SK-N-SH (cell line): ENCODE results near the gene MAPK11. TPM values are rescaled to one million over a fixed set of nuclear protein-coding genes. Genes with fewer than 3 reads are reported as not detected.

ENCODE experiments used
- CTCF ChIA-PET: fragments of 300-600, 350-600 bp; formaldehyde crosslinking; extraction: SDS; loops from one replicate; lab custom pipeline; 2021; lab: Yijun Ruan, JAX
- POLR2A ChIA-PET: fragments of 350-600 bp; sonication (Branson Sonifier 250); formaldehyde crosslinking; extraction: SDS; loops from one replicate; lab custom pipeline; 2020; ENCODE audit warnings: antibody characterized with exemption, inconsistent platforms; lab: Yijun Ruan, JAX
- DNase-seq: peaks from one replicate; pipeline ENCODE4 v3.0.0; 2012
- H2AFZ ChIP-seq: fragments of 200-600 bp; sonication (generic); 2 replicates; pipeline ENCODE4 v1.8.1; 2016; ENCODE audit warnings: antibody characterized with exemption, mild to moderate bottlenecking, low read depth
- H3F3A ChIP-seq: fragments of 200-600 bp; sonication (generic); replicated peaks from 2 replicates; pipeline ENCODE3; 2016; ENCODE audit warnings: antibody characterized with exemption, mild to moderate bottlenecking; ENCODE audit not compliant: insufficient read depth
- H3K27ac ChIP-seq, 2 experiments: fragments of 200-500 bp in 1 of 2; fragments of 200-600 bp in 1 of 2; sonication (Bioruptor generic) in 1 of 2; sonication (generic), shearing (Covaris generic) in 1 of 2; 2 replicates each; pipeline versions ENCODE4 v1.5.1 to v1.6.1; 2014 to 2016; ENCODE audit warnings: low read depth in 2 of 2, inconsistent platforms in 1 of 2, low read length in 1 of 2, mild to moderate bottlenecking in 1 of 2, mixed read lengths in 1 of 2
- H3K27me3 ChIP-seq: fragments of 200-600 bp; sonication (generic), shearing (Covaris generic); 2 replicates; pipeline ENCODE4 v1.6.1; 2016; ENCODE audit warnings: mixed run types; ENCODE audit not compliant: insufficient read depth
- H3K36me3 ChIP-seq, 2 experiments: fragments of 200-500 bp in 1 of 2; fragments of 200-600 bp in 1 of 2; sonication (Bioruptor generic) in 1 of 2; sonication (generic) in 1 of 2; replicated peaks in 1 of 2; 2 replicates each; pipeline versions ENCODE3 to v1.5.1; 2014 to 2016; ENCODE audit warnings: low read length in 1 of 2, mild to moderate bottlenecking in 1 of 2; ENCODE audit not compliant: insufficient read depth in 2 of 2, control insufficient read depth in 1 of 2
- H3K4me1 ChIP-seq, 2 experiments: fragments of 200-500 bp in 1 of 2; fragments of 200-600 bp in 1 of 2; sonication (Bioruptor generic) in 1 of 2; sonication (generic), shearing (Covaris generic) in 1 of 2; 2 replicates each; pipeline versions ENCODE4 v1.5.1 to v1.6.1; 2014 to 2016; ENCODE audit warnings: low read depth in 1 of 2, low read length in 1 of 2, mixed run types in 1 of 2; ENCODE audit not compliant: insufficient read depth in 2 of 2, control insufficient read depth in 1 of 2
- H3K4me2 ChIP-seq: fragments of 200-600 bp; sonication (generic), shearing (Covaris generic); 2 replicates; pipeline ENCODE4 v1.6.1; 2017; ENCODE audit warnings: mixed run types
- H3K4me3 ChIP-seq, 2 experiments: fragments of 200-500 bp in 1 of 2; fragments of 200-600 bp in 1 of 2; sonication (Bioruptor generic) in 1 of 2; sonication (generic), shearing (Covaris generic) in 1 of 2; 2 replicates each; pipeline versions ENCODE4 v1.5.1 to v1.8.1; 2014 to 2016; ENCODE audit warnings: low read depth in 2 of 2, inconsistent platforms in 1 of 2, low read length in 1 of 2, mild to moderate bottlenecking in 1 of 2, mixed read lengths in 1 of 2, moderate library complexity in 1 of 2
- H3K79me2 ChIP-seq: fragments of 200-600 bp; sonication (generic); 2 replicates; pipeline ENCODE4 v1.8.1; 2017; ENCODE audit warnings: mild to moderate bottlenecking; ENCODE audit not compliant: insufficient read depth
- H3K9ac ChIP-seq: fragments of 200-600 bp; sonication (generic); 2 replicates; pipeline ENCODE4 v1.6.1; 2017; ENCODE audit warnings: mixed run types
- H3K9me2 ChIP-seq: fragments of 200-600 bp; sonication (generic); 2 replicates; pipeline ENCODE4 v1.6.1; 2017; ENCODE audit warnings: mixed run types
- H3K9me3 ChIP-seq: fragments of 200-600 bp; sonication (generic); 2 replicates; pipeline ENCODE4 v1.6.1; 2017; ENCODE audit warnings: mixed run types, mild to moderate bottlenecking, moderate library complexity
- H4K20me1 ChIP-seq: fragments of 200-600 bp; sonication (generic); 2 replicates; pipeline ENCODE4 v1.6.1; 2017; ENCODE audit warnings: mild to moderate bottlenecking, mixed run types; ENCODE audit not compliant: insufficient read depth
- CHD2 ChIP-seq: fragments of 150-350 bp; IDR thresholded peaks from 2 replicates; pipeline ENCODE4 v1.6.1; 2018; ENCODE audit warnings: low read length; ENCODE audit not compliant: partially characterized antibody
- ELF1 ChIP-seq: IDR thresholded peaks from 2 replicates; pipeline ENCODE4 v1.4.0; 2012
- FOXJ3 ChIP-seq: sonication (generic); formaldehyde crosslinking; IDR thresholded peaks from 2 replicates; pipeline ENCODE4 v1.5.1; 2020; ENCODE audit warnings: mild to moderate bottlenecking, missing genetic modification reagents
- FOXM1 ChIP-seq: IDR thresholded peaks from 2 replicates; pipeline ENCODE4 v1.4.0; 2012; ENCODE audit warnings: low read depth, mild to moderate bottlenecking
- MEF2A ChIP-seq: IDR thresholded peaks from 2 replicates; pipeline ENCODE4 v1.4.0; 2012; ENCODE audit warnings: low read depth, borderline replicate concordance
- MXI1 ChIP-seq: IDR thresholded peaks from 2 replicates; pipeline ENCODE4 v1.6.1; 2012; ENCODE audit warnings: mild to moderate bottlenecking, low read depth, low read length, improper control_type of control experiment
- NRF1 ChIP-seq: IDR thresholded peaks from 2 replicates; pipeline ENCODE4 v1.6.1; 2012; ENCODE audit warnings: low read depth, mild to moderate bottlenecking, low read length
- RAD21 ChIP-seq: IDR thresholded peaks from 2 replicates; pipeline ENCODE4 v1.6.1; 2012; ENCODE audit warnings: mild to moderate bottlenecking, low read length
- SMC3 ChIP-seq: IDR thresholded peaks from 2 replicates; pipeline ENCODE4 v1.6.1; 2012; ENCODE audit warnings: low read depth, low read length, improper control_type of control experiment
- WGBS: methylation state at CpG from one replicate; pipeline ENCODE4 v1.1.6; 2017; ENCODE audit warnings: low lambda C conversion rate; 5-methylcytosine and 5-hydroxymethylcytosine counted together
- polyA plus RNA-seq, 3 experiments: library from polyadenylated mRNA; depleted of rRNA; stranded (reverse); fragments of >200 nt; gene quantifications; 2 replicates each; pipeline ENCODE4 v1.2.3, GENCODE V29; 2012
- TF ChIP-seq, protein P1 (sequence below): IDR thresholded peaks from 2 replicates; pipeline ENCODE4; 2012
- TF ChIP-seq, protein P2 (sequence below): fragments of 150-350 bp; IDR thresholded peaks from 2 replicates; pipeline ENCODE4 v1.6.1; 2016; ENCODE audit warnings: mild to moderate bottlenecking, low read depth, low read length
- TF ChIP-seq, protein P3 (sequence below): IDR thresholded peaks from 2 replicates; pipeline ENCODE4 v1.6.1; 2012; ENCODE audit warnings: mild to moderate bottlenecking, low read depth, low read length, moderate library complexity
- TF ChIP-seq, protein P4 (sequence below): IDR thresholded peaks from 2 replicates; pipeline ENCODE4 v1.4.0; 2012; ENCODE audit warnings: low read depth

The MAPK11 gene
- polyA plus RNA-seq, 1 of the 3 experiments (the other 2 are of a cell fraction) = 36.0 TPM

DNA sequence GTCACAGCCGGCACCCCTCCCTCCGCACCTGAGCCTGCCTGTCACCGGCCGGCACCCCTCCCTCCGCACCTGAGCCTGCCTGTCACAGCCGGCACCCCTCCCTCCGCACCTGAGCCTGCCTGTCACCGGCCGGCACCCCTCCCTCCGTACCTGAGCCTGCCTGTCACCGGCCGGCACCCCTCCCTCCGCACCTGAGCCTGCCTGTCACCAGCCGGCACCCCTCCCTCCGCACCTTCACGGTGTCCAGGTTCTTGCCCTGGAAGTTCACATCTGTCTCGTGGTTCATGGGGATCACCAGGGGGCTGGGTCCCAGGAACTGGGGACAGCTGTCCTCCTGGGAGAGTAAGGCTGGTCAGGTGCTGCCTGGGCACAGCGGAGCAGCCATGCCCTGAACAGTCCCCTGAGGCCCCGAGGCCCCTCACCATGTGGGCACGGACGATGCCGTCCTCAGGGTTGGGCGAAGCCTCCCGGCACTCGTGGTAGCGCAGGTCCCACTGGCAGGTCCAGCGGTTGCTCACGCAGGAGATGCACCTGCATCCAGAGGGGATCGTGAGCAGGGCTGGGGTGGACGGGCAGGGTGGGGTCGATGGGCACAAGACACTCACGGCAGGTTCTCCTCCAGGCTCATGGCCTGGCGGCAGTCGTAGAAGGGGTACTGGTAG, 15.5 kb upstream of the MAPK11 start:
- Histone ChIP-seq H2AFZ (no peak overlapping the region), H3K27ac (no peak overlapping the region), H3F3A (no peaks in the 10 kb centered on the region), H3K4me3 (no peak overlapping the region), H3K4me1 (peaks cover 0 to 9% of the 10 kb centered on the region in 2 experiments; a peak in 1 of 4 replicates), H3K79me2 (peaks cover 43% of the 10 kb centered on the region), H3K36me3 (peaks cover 17 to 77% of the 10 kb centered on the region in 2 experiments), H4K20me1 (peaks cover 51% of the 10 kb centered on the region), H3K9me3 (no peaks in the 10 kb centered on the region), H3K27me3 (no peaks in the 10 kb centered on the region), H3K9ac (no peak overlapping the region), H3K9me2 (no peaks in the 10 kb centered on the region), H3K4me2 (no peak overlapping the region)
- ChIA-PET POLR2A (no interaction called here), CTCF (interaction anchor here (0.6 kb wide), 1 partner anchor 10 kb away, joined by 3 read pairs; no protein-coding TSS in a partner anchor)
- no peak for TF ChIP-seq FOXJ3
- TF ChIP-seq, protein P1, sequence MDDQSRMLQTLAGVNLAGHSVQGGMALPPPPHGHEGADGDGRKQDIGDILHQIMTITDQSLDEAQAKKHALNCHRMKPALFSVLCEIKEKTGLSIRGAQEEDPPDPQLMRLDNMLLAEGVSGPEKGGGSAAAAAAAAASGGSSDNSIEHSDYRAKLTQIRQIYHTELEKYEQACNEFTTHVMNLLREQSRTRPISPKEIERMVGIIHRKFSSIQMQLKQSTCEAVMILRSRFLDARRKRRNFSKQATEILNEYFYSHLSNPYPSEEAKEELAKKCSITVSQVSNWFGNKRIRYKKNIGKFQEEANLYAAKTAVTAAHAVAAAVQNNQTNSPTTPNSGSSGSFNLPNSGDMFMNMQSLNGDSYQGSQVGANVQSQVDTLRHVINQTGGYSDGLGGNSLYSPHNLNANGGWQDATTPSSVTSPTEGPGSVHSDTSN = no peak
- no peak for TF ChIP-seq ELF1
- TF ChIP-seq MXI1 = no peak
- no peak for TF ChIP-seq FOXM1
- no peak for TF ChIP-seq CHD2
- TF ChIP-seq, protein P2, sequence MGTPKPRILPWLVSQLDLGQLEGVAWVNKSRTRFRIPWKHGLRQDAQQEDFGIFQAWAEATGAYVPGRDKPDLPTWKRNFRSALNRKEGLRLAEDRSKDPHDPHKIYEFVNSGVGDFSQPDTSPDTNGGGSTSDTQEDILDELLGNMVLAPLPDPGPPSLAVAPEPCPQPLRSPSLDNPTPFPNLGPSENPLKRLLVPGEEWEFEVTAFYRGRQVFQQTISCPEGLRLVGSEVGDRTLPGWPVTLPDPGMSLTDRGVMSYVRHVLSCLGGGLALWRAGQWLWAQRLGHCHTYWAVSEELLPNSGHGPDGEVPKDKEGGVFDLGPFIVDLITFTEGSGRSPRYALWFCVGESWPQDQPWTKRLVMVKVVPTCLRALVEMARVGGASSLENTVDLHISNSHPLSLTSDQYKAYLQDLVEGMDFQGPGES = no peak
- no peak for TF ChIP-seq SMC3
- no peak for TF ChIP-seq MEF2A
- TF ChIP-seq, protein P3, sequence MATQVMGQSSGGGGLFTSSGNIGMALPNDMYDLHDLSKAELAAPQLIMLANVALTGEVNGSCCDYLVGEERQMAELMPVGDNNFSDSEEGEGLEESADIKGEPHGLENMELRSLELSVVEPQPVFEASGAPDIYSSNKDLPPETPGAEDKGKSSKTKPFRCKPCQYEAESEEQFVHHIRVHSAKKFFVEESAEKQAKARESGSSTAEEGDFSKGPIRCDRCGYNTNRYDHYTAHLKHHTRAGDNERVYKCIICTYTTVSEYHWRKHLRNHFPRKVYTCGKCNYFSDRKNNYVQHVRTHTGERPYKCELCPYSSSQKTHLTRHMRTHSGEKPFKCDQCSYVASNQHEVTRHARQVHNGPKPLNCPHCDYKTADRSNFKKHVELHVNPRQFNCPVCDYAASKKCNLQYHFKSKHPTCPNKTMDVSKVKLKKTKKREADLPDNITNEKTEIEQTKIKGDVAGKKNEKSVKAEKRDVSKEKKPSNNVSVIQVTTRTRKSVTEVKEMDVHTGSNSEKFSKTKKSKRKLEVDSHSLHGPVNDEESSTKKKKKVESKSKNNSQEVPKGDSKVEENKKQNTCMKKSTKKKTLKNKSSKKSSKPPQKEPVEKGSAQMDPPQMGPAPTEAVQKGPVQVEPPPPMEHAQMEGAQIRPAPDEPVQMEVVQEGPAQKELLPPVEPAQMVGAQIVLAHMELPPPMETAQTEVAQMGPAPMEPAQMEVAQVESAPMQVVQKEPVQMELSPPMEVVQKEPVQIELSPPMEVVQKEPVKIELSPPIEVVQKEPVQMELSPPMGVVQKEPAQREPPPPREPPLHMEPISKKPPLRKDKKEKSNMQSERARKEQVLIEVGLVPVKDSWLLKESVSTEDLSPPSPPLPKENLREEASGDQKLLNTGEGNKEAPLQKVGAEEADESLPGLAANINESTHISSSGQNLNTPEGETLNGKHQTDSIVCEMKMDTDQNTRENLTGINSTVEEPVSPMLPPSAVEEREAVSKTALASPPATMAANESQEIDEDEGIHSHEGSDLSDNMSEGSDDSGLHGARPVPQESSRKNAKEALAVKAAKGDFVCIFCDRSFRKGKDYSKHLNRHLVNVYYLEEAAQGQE = no peak
- TF ChIP-seq RAD21 = no peak
- TF ChIP-seq, protein P4, sequence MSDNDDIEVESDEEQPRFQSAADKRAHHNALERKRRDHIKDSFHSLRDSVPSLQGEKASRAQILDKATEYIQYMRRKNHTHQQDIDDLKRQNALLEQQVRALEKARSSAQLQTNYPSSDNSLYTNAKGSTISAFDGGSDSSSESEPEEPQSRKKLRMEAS = no peak
- no peak for TF ChIP-seq NRF1
- WGBS = 99% methylated on average over 11 of the region's 34 CpGs
- DNase-seq = no peak
